Caco-2 (cell line): ENCODE measurements around the gene LIG1. TPM values are rescaled to one million over a fixed set of nuclear protein-coding genes. Genes with fewer than 3 reads are reported as not detected.
A peak's percentile ranks its signal among the peaks of the same experiment; 100 is the strongest.

Experiments
- BruUV-seq: library from RNA; stranded (reverse); fragments of 400-500 nt; replicated peaks from 2 replicates; lab custom pipeline; 2021; lab: Mats Ljungman, UMichigan
- CTCF ChIA-PET: fragments of 300-600 bp; sonication (Branson Sonifier 250); formaldehyde crosslinking; loops from one replicate; lab custom pipeline; 2022; ENCODE audit warnings: antibody characterized with exemption; lab: Charles Lee
- POLR2A ChIA-PET: fragments of 300-600 bp; sonication (Branson Sonifier 250); formaldehyde crosslinking; loops from one replicate; lab custom pipeline; 2022; ENCODE audit warnings: antibody characterized with exemption; lab: Charles Lee
- DNase-seq, 2 experiments: peaks; one replicate each; pipeline versions ENCODE4 v3.0.0 to v3.0.0-alpha.2; 2020 to 2022
- H3K27me3 ChIP-seq: replicated peaks from 2 replicates; pipeline ENCODE4 v1.6.0; 2011; ENCODE audit warnings: low read length; ENCODE audit not compliant: control insufficient read depth, insufficient read depth
- H3K36me3 ChIP-seq: 2 replicates; pipeline ENCODE4 v1.5.1; 2011; ENCODE audit warnings: low read length; ENCODE audit not compliant: control insufficient read depth, insufficient read depth
- H3K4me1 ChIP-seq: fragments of 250-450 bp; sonication (Bioruptor Pico); 2 replicates; pipeline ENCODE4 v1.5.1; 2020; ENCODE audit warnings: mild to moderate bottlenecking
- H3K4me3 ChIP-seq: 2 replicates; pipeline ENCODE4 v1.5.1; 2011; ENCODE audit warnings: low read depth, mild to moderate bottlenecking, control low read depth, low read length
- H3K9me3 ChIP-seq: fragments of 250-450 bp; sonication (Bioruptor Pico); 2 replicates; pipeline ENCODE4 v1.5.1; 2020; ENCODE audit warnings: mild to moderate bottlenecking, moderate library complexity
- H3K27ac Mint-ChIP-seq: one replicate; pipeline ENCODE4 v1.8.0; 2022; ENCODE audit warnings: mixed read lengths; ENCODE audit not compliant: unreplicated experiment
- H3K27me3 Mint-ChIP-seq: one replicate; pipeline ENCODE4 v1.8.0; 2022; ENCODE audit warnings: mixed read lengths; ENCODE audit not compliant: insufficient read depth, unreplicated experiment
- H3K36me3 Mint-ChIP-seq: one replicate; pipeline ENCODE4 v1.8.0; 2022; ENCODE audit warnings: mild to moderate bottlenecking, mixed read lengths; ENCODE audit not compliant: insufficient read depth, unreplicated experiment
- H3K4me1 Mint-ChIP-seq: one replicate; pipeline ENCODE4 v1.8.0; 2022; ENCODE audit warnings: low read depth, mixed read lengths; ENCODE audit not compliant: unreplicated experiment
- H3K4me3 Mint-ChIP-seq: one replicate; pipeline ENCODE4 v1.8.0; 2022; ENCODE audit warnings: mild to moderate bottlenecking, moderate library complexity, mixed read lengths; ENCODE audit not compliant: unreplicated experiment
- H3K9me3 Mint-ChIP-seq: one replicate; pipeline ENCODE4 v1.8.0; 2022; ENCODE audit warnings: mixed read lengths; ENCODE audit not compliant: unreplicated experiment
- intact Hi-C: fragments of 100-400 bp; cut with micrococcal nuclease; formaldehyde crosslinking; loops from one replicate; pipeline ENCODE4 v1.10.0; 2022; ENCODE audit not compliant: unreplicated experiment
- total RNA-seq: library from RNA; stranded (reverse); gene quantifications from 2 replicates; pipeline ENCODE4 v1.2.3, GENCODE V29; 2022
- TF ChIP-seq, protein P1 (sequence below), 2 experiments: fragments of 200-600 bp in 1 of 2; IDR thresholded peaks; 1 replicate in 1 of 2; 2 replicates in 1 of 2; pipeline versions ENCODE4 v1.5.1 to v1.8.0; 2011 to 2022; ENCODE audit warnings: antibody characterized with exemption in 1 of 2, control low read depth in 1 of 2, inconsistent platforms in 1 of 2, low read depth in 1 of 2, low read length in 1 of 2, mild to moderate bottlenecking in 1 of 2, moderate library complexity in 1 of 2; ENCODE audit not compliant: insufficient read depth in 1 of 2, severe bottlenecking in 1 of 2, unreplicated experiment in 1 of 2

The LIG1 gene
- total RNA-seq, 1 experiment from 2014 or later, result 78.7 TPM

DNA sequence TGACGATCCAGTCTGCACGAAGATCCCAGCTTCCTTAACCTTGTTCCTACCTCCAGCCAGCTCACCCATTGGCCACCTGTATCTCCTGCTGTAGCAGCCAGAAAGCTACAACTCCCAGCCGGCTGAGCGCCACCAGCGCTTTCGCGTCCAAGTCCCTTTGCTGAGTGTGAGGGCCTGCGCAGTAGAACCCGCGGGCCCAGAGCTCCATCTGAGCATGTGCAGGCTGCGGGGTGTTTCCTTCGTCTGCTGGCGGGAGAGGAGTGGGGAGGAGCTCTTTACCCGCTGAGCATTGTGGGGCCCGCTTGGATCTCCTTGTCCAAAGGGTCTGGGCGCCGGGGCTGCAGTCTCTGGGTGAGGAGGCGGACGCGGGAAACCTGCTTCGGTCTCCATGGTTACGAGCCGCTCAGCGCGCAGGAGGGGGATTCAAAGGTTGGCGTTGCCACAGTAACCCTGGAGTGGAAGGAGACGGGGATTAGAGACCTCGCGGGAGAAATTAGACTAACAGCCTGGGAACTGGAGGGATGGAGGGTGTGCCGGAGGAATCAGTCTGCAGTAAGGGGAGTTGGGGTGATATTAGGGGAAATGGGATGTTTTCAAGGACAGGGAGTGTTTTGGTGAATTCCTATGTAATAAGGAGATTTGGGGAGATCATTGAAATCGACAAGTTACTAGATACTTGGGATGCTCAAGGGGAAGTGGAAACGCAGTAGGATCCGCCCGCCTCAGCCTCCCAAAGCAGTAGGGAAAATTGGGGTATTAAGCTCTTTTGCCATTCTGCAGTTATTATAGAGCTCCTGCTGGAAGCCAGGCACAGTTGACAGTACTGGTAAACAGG, 33.9 kb upstream of the LIG1 start:
- Mint-ChIP-seq H3K27me3 (no peaks in the 10 kb centered on the region), H3K4me1 (no peaks in the 10 kb centered on the region), H3K36me3 (peaks cover 6% of the 10 kb centered on the region), H3K27ac (no peak overlapping the region), H3K9me3 (no peaks in the 10 kb centered on the region), H3K4me3 (no peak overlapping the region)
- TF ChIP-seq, protein P1, sequence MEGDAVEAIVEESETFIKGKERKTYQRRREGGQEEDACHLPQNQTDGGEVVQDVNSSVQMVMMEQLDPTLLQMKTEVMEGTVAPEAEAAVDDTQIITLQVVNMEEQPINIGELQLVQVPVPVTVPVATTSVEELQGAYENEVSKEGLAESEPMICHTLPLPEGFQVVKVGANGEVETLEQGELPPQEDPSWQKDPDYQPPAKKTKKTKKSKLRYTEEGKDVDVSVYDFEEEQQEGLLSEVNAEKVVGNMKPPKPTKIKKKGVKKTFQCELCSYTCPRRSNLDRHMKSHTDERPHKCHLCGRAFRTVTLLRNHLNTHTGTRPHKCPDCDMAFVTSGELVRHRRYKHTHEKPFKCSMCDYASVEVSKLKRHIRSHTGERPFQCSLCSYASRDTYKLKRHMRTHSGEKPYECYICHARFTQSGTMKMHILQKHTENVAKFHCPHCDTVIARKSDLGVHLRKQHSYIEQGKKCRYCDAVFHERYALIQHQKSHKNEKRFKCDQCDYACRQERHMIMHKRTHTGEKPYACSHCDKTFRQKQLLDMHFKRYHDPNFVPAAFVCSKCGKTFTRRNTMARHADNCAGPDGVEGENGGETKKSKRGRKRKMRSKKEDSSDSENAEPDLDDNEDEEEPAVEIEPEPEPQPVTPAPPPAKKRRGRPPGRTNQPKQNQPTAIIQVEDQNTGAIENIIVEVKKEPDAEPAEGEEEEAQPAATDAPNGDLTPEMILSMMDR (IDR thresholded peaks at IDR 0.05; ENCODE audit: insufficient read depth in 1 of 2, low read depth in 1 of 2, low read length in 1 of 2, severe bottlenecking in 1 of 2, unreplicated experiment in 1 of 2), result no peak
- DNase-seq, result peak; percentile 97 to 98
- Histone ChIP-seq H3K9me3 (no peaks in the 10 kb centered on the region), H3K27me3 (no peaks in the 10 kb centered on the region), H3K4me3 (peak overlapping the region; percentile 67), H3K4me1 (no peaks in the 10 kb centered on the region), H3K36me3 (no peaks in the 10 kb centered on the region; the same call in 1 of the 2 replicates)
- CTCF ChIA-PET, result interaction anchor here (0.5 to 3.4 kb wide), 23 partner anchors 8 to 1536 kb away, joined by 3 to 45 read pairs (median 4); partner anchors contain the start of genes CARD8, KDELR1, PLA2G4C and TMEM143
- BruUV-seq, result no TSS peak
- POLR2A ChIA-PET, result interaction anchor here (0.5 to 1.9 kb wide), 15 partner anchors 8 to 415 kb away, joined by 3 to 32 read pairs (median 5); partner anchors contain the start of genes CARD8, LIG1, PLA2G4C and SYNGR4
- intact Hi-C loops, result loop anchor here (1.0 kb wide), 3 partner anchors 14 to 51 kb away; partner anchors contain the start of gene CARD8

DNA sequence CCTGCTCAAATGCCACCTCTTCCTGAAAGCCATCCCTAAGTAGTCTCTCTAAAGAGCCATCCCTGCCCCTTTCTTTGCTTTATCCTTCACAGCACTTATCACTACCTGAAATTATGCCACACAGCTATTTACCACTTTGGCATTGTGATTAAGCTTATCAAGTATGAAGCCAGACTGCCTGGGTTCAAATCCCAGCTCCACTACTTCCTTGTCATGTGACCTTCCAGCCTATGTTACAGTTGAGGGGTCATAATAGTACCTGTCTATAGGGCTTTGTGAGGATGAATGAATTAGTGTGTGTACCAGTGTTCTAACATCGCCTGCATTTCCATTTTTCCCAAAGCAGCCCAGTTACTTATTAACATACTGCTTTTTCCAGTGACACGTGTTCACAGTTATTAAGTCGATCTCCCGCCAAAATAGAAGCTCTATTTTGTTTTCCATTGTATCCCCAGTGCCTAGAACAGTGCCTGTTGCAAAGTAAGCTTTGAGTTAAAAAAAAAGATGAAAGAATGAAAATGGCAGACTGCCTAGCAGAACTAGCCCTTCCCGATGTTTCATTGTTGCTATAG, 33.2 kb upstream of the LIG1 start:
- Mint-ChIP-seq H3K4me3 (no peak overlapping the region), H3K27me3 (no peaks in the 10 kb centered on the region), H3K4me1 (no peaks in the 10 kb centered on the region), H3K27ac (no peak overlapping the region), H3K9me3 (no peaks in the 10 kb centered on the region), H3K36me3 (peaks cover 6% of the 10 kb centered on the region)
- CTCF ChIA-PET, result interaction anchor here (0.5 to 3.4 kb wide), 21 partner anchors 9 to 1535 kb away, joined by 3 to 45 read pairs (median 4); partner anchors contain the start of genes CARD8, KDELR1, PLA2G4C and TMEM143
- no peaks in the 10 kb centered on the region for H3K9me3 ChIP-seq
- intact Hi-C loops, result loop anchor here (1.0 kb wide), 3 partner anchors 13 to 52 kb away; partner anchors contain the start of gene CARD8
- no peaks in the 10 kb centered on the region for H3K4me1 ChIP-seq
- H3K36me3 ChIP-seq, result no peaks in the 10 kb centered on the region; the same call in 1 of the 2 replicates
- DNase-seq, result no peak
- TF ChIP-seq, protein P1 (IDR thresholded peaks at IDR 0.05; ENCODE audit: insufficient read depth in 1 of 2, low read depth in 1 of 2, low read length in 1 of 2, severe bottlenecking in 1 of 2, unreplicated experiment in 1 of 2), result no peak
- no peaks in the 10 kb centered on the region for H3K27me3 ChIP-seq
- peak overlapping the region; percentile 67 for H3K4me3 ChIP-seq
- POLR2A ChIA-PET, result interaction anchor here (0.5 to 1.9 kb wide), 14 partner anchors 9 to 414 kb away, joined by 3 to 32 read pairs (median 5); partner anchors contain the start of genes CARD8, LIG1, PLA2G4C and SYNGR4
- TSS peak; percentile 66 for BruUV-seq
